Left ventricle myocardium inferior (tissue), 1 donor: ENCODE data around the gene GCNA. TPM values are rescaled to one million over a fixed set of nuclear protein-coding genes. Genes with fewer than 3 reads are reported as not detected.

ENCODE experiments used
- DNase-seq: peaks from one replicate; pipeline ENCODE4 v3.0.0-alpha.2; 2020
- H3K27ac ChIP-seq: fragments of 200-600 bp; replicated peaks from 2 replicates; pipeline ENCODE4 v1.8.0; 2021
- H3K27me3 ChIP-seq: fragments of 200-600 bp; 2 replicates; pipeline ENCODE4 v1.8.0; 2021; ENCODE audit warnings: low read depth
- H3K36me3 ChIP-seq: fragments of 200-600 bp; 2 replicates; pipeline ENCODE4 v1.8.0; 2021
- H3K4me1 ChIP-seq: fragments of 200-600 bp; 2 replicates; pipeline ENCODE4 v1.8.0; 2021
- H3K4me3 ChIP-seq: fragments of 200-600 bp; 2 replicates; pipeline ENCODE4 v1.8.0; 2021; ENCODE audit warnings: mild to moderate bottlenecking, moderate library complexity
- H3K9me3 ChIP-seq: fragments of 200-600 bp; replicated peaks from 2 replicates; pipeline ENCODE4 v1.8.0; 2021
- CTCF ChIP-seq: fragments of 200-600 bp; IDR thresholded peaks from 2 replicates; pipeline ENCODE4 v1.8.0; 2021; ENCODE audit warnings: antibody characterized with exemption, mild to moderate bottlenecking, borderline replicate concordance
- intact Hi-C: fragments of 100-400 bp; cut with micrococcal nuclease; formaldehyde crosslinking; loops from one replicate; pipeline ENCODE4 v1.11.0; 2022
- long read RNA-seq: library from polyadenylated mRNA; unstranded; transcript quantifications from one replicate; pipeline ENCODE4 v2.0.0, GENCODE V29; 2021
- total RNA-seq: library from RNA; stranded (reverse); fragmentation: NEBNext Ultra II Directional; extraction: Animal tissue kit (Norgen Biotek cat#: 25700); gene quantifications from one replicate; pipeline ENCODE4 v1.2.1, GENCODE V29; 2021
- donor health status: DM: no; HTN: yes; CAD: no; lungs with severe emphysema.

Gene GCNA
- total RNA-seq = 1.4 TPM
- long read RNA-seq = 0 reads

- intact Hi-C loops = no loop called here
These were observed at the start of gene GCNA for GRCh38 chrX:71578253-71579135. Gene GCNA, plus strand, starts transcription at chrX:71578437. Its CDS starts 2,385 bp downstream, at chrX:71580822.

GRCh38 chrX:71532078-71532752, 46.0 kb upstream of the GCNA start:
- intact Hi-C loops = no loop called here
- H3K4me3 ChIP-seq = peak overlapping the region; percentile 83

More at GRCh38 chrX:71578253-71579135, at the start of gene GCNA:
- Histone ChIP-seq H3K4me3 (no peak within 1 kb of the TSS), H3K27ac (peak within 1 kb of the TSS; percentile 30), H3K27me3 (no peaks in the 10 kb centered on the region), H3K36me3 (peaks cover 29% of the 10 kb centered on the region), H3K9me3 (no peaks in the 10 kb centered on the region), H3K4me1 (no peaks in the 10 kb centered on the region)
- DNase-seq = no peak
- TF ChIP-seq CTCF = no peak

GRCh38 chrX:71532753-71533425, 45.3 kb upstream of the GCNA start, which contains the start of gene OGT:
Gene OGT, plus strand, starts transcription at chrX:71533104. Its CDS starts 196 bp downstream, at chrX:71533300.
- Histone ChIP-seq H3K27me3 (no peaks in the 10 kb centered on the region), H3K4me3 (peak within 1 kb of the TSS; percentile 83), H3K27ac (peak within 1 kb of the TSS; percentile 94), H3K36me3 (peaks cover 5% of the 10 kb centered on the region), H3K9me3 (no peaks in the 10 kb centered on the region), H3K4me1 (peaks cover 22% of the 10 kb centered on the region)
- intact Hi-C loops = no loop called here
- DNase-seq = peak; percentile 96
- no peak for TF ChIP-seq CTCF

More at GRCh38 chrX:71532078-71532752, 46.0 kb upstream of the GCNA start:
- H3K9me3 ChIP-seq = no peaks in the 10 kb centered on the region
- TF ChIP-seq CTCF = no peak
- no peak for DNase-seq
- H3K27me3 ChIP-seq = no peaks in the 10 kb centered on the region
- H3K4me1 ChIP-seq = peaks cover 15% of the 10 kb centered on the region
- H3K36me3 ChIP-seq = no peaks in the 10 kb centered on the region
- H3K27ac ChIP-seq = peak overlapping the region; percentile 94

GRCh38 chrX:71533516-71533850, 44.8 kb upstream of the GCNA start:
- Histone ChIP-seq H3K27ac (peak overlapping the region; percentile 94), H3K4me1 (peaks cover 28% of the 10 kb centered on the region), H3K27me3 (no peaks in the 10 kb centered on the region), H3K9me3 (no peaks in the 10 kb centered on the region), H3K36me3 (peaks cover 11% of the 10 kb centered on the region), H3K4me3 (peak overlapping the region; percentile 83)
- DNase-seq = no peak
- intact Hi-C loops = no loop called here
- TF ChIP-seq CTCF = no peak

GRCh38 chrX:71533851-71534561, 44.2 kb upstream of the GCNA start:
- peaks cover 11% of the 10 kb centered on the region for H3K36me3 ChIP-seq
- H3K4me1 ChIP-seq = peaks cover 33% of the 10 kb centered on the region
- H3K27me3 ChIP-seq = no peaks in the 10 kb centered on the region
- peak overlapping the region; percentile 94 for H3K27ac ChIP-seq
- intact Hi-C loops = no loop called here
- H3K4me3 ChIP-seq = peak overlapping the region; percentile 83
- TF ChIP-seq CTCF = no peak
- H3K9me3 ChIP-seq = no peaks in the 10 kb centered on the region
- peak; percentile 30 for DNase-seq
